Ishikawa (cell line): ENCODE data around the gene DCBLD1.

Source experiments
- CEBPB ChIP-seq: IDR thresholded peaks from 2 replicates; pipeline ENCODE4 v1.6.1; 2012
- CREB1 ChIP-seq: IDR thresholded peaks from 2 replicates; pipeline ENCODE4 v1.6.1; 2012; ENCODE audit warnings: low read depth
- EGR1 ChIP-seq: IDR thresholded peaks from 2 replicates; pipeline ENCODE4 v1.6.1; 2012
- EP300 ChIP-seq: IDR thresholded peaks from 2 replicates; pipeline ENCODE4 v1.6.1; 2012; ENCODE audit warnings: borderline replicate concordance
- FOXM1 ChIP-seq: IDR thresholded peaks from 2 replicates; pipeline ENCODE4 v1.6.1; 2012; ENCODE audit warnings: low read depth, borderline replicate concordance
- NFIC ChIP-seq: IDR thresholded peaks from 2 replicates; pipeline ENCODE4 v1.6.1; 2012
- RAD21 ChIP-seq: IDR thresholded peaks from 2 replicates; pipeline ENCODE4 v1.6.1; 2012; ENCODE audit warnings: low read depth
- TAF1 ChIP-seq: IDR thresholded peaks from 2 replicates; pipeline ENCODE4 v1.6.1; 2012; ENCODE audit warnings: low read depth, mild to moderate bottlenecking
- TCF12 ChIP-seq: IDR thresholded peaks from 2 replicates; pipeline ENCODE4 v1.6.1; 2012; ENCODE audit warnings: low read depth
- TEAD4 ChIP-seq: IDR thresholded peaks from 2 replicates; pipeline ENCODE4 v1.6.1; 2012
- YY1 ChIP-seq: IDR thresholded peaks from 2 replicates; pipeline ENCODE4 v1.6.1; 2012; ENCODE audit warnings: low read depth
- TF ChIP-seq, protein P1 (sequence below): IDR thresholded peaks from 2 replicates; pipeline ENCODE4 v1.6.1; 2012
- TF ChIP-seq, protein P2 (sequence below): IDR thresholded peaks from 2 replicates; pipeline ENCODE4 v1.6.1; 2012; ENCODE audit warnings: low read depth, mild to moderate bottlenecking
- TF ChIP-seq, protein P3 (sequence below): IDR thresholded peaks from 2 replicates; pipeline ENCODE4 v1.6.1; 2012

DCBLD1 gene

DNA sequence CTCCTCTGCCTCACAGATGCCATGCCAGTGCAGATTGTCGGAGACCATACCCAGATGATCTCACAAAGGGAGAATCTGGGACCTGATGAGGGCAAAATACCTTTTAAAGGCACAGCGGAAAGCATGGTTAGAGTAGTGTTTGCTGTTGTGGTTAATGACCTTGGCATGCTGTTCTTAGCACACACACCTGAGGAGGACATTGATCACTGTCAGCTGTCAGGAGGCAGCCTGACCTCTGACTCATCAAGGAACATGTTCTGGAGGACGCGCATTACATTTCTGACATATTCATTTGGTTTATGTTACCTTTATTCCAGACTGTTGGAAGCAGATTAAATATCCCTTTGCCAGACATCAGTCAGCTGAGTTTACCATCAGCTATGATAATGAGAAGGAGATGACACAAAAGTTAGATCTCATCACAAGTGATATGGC is 62.7 kb downstream of the DCBLD1 start:
- no peak for TF ChIP-seq EGR1
- TF ChIP-seq TAF1: no peak
- peak; percentile 36; the same call in 1 of the 2 replicates for TF ChIP-seq EP300
- TF ChIP-seq TEAD4: peak; percentile 65
- TF ChIP-seq, protein P1, sequence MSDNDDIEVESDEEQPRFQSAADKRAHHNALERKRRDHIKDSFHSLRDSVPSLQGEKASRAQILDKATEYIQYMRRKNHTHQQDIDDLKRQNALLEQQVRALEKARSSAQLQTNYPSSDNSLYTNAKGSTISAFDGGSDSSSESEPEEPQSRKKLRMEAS: peak; percentile 52
- TF ChIP-seq CREB1: no peak
- peak; percentile 53 for TF ChIP-seq TCF12

DNA sequence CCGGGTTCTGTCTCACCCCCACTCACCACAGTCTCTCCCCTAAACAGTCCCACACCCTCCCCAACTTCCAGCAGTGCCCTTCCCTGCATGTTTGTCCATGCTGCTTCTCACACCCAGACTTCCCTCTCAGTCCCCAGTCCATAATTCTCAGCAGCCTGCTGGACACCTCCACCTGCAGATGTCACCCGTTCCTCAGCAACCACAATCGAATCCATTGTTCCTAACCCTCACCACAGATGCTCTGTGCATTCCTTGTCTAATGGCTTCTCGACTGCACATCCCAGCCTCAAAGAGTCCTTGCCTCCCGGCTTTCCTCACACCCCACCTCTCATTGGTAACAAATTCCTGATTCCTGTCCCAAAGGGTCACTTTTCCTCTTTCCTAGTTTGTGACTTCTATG is 64.2 kb downstream of the DCBLD1 start:
- TF ChIP-seq YY1 (no peak), EP300 (no peak), FOXM1 (no peak), NFIC (no peak), TAF1 (no peak), EGR1 (no peak), TEAD4 (no peak), CREB1 (no peak), TCF12 (no peak), RAD21 (no peak)
- TF ChIP-seq, protein P2, sequence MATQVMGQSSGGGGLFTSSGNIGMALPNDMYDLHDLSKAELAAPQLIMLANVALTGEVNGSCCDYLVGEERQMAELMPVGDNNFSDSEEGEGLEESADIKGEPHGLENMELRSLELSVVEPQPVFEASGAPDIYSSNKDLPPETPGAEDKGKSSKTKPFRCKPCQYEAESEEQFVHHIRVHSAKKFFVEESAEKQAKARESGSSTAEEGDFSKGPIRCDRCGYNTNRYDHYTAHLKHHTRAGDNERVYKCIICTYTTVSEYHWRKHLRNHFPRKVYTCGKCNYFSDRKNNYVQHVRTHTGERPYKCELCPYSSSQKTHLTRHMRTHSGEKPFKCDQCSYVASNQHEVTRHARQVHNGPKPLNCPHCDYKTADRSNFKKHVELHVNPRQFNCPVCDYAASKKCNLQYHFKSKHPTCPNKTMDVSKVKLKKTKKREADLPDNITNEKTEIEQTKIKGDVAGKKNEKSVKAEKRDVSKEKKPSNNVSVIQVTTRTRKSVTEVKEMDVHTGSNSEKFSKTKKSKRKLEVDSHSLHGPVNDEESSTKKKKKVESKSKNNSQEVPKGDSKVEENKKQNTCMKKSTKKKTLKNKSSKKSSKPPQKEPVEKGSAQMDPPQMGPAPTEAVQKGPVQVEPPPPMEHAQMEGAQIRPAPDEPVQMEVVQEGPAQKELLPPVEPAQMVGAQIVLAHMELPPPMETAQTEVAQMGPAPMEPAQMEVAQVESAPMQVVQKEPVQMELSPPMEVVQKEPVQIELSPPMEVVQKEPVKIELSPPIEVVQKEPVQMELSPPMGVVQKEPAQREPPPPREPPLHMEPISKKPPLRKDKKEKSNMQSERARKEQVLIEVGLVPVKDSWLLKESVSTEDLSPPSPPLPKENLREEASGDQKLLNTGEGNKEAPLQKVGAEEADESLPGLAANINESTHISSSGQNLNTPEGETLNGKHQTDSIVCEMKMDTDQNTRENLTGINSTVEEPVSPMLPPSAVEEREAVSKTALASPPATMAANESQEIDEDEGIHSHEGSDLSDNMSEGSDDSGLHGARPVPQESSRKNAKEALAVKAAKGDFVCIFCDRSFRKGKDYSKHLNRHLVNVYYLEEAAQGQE: no peak

DNA sequence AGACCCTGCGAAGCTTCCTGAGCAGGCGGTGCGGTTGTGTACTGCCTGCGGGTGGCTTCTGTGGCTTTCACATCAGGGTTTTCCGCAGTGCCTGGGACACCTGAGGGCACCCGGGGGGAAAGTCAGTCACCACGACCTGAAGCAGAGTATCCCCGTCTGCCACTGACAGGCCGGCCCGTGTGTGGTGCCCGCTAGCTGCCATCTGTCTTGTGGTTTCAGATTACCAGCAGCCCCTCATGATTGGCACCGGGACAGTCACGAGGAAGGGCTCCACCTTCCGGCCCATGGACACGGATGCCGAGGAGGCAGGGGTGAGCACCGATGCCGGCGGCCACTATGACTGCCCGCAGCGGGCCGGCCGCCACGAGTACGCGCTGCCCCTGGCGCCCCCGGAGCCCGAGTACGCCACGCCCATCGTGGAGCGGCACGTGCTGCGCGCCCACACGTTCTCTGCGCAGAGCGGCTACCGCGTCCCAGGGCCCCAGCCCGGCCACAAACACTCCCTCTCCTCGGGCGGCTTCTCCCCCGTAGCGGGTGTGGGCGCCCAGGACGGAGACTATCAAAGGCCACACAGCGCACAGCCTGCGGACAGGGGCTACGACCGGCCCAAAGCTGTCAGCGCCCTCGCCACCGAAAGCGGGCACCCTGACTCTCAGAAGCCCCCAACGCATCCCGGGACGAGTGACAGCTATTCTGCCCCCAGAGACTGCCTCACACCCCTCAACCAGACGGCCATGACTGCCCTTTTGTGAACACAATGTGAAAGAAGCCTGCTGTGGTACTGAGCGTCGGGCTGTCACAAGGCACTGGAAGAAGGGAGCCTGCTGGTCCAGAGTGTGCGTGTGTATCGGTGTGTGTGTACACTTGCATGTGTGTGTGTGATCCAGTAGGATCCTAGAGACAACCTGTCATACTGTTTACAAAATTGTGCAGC is 65.5 kb downstream of the DCBLD1 start:
- no peak for TF ChIP-seq CEBPB
- TF ChIP-seq EP300: no peak
- no peak for TF ChIP-seq NFIC
- no peak for TF ChIP-seq RAD21
- TF ChIP-seq, protein P3, sequence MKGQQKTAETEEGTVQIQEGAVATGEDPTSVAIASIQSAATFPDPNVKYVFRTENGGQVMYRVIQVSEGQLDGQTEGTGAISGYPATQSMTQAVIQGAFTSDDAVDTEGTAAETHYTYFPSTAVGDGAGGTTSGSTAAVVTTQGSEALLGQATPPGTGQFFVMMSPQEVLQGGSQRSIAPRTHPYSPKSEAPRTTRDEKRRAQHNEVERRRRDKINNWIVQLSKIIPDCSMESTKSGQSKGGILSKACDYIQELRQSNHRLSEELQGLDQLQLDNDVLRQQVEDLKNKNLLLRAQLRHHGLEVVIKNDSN: no peak
- no peak for TF ChIP-seq YY1
- TF ChIP-seq, protein P2: no peak
- TF ChIP-seq, protein P1: no peak
- no peak for TF ChIP-seq FOXM1

DNA sequence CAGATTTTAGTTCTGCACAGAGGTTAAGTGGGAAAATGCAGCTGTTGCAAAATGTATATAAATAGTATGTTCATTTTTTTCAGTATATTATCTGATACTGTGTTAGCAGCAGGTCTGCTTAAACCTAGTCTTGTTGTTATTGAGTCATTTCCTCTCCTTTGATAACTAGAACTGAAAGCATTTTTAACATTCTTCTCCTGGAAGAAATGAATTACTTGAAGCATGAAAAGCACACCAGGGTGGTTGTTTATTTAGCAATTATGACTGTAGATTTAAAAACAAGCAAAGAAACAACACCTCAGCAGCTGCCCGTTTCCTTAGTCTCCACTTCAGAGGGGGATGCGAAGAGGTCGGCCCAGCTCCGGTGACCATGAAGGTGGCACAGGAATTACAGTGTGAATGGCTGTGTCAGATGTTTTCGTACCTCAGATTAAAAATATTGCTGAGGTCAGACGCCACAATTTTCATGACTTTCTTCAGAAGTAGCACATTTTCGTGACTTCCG is 66.4 kb downstream of the DCBLD1 start:
- TF ChIP-seq, protein P1: no peak
- no peak for TF ChIP-seq RAD21
- TF ChIP-seq CEBPB: no peak
- no peak for TF ChIP-seq EP300
- TF ChIP-seq, protein P2: no peak
- no peak; the same call in 1 of the 2 replicates for TF ChIP-seq TEAD4
- TF ChIP-seq, protein P3: no peak
- no peak for TF ChIP-seq FOXM1
- TF ChIP-seq NFIC: no peak
- TF ChIP-seq EGR1: no peak
- no peak for TF ChIP-seq CREB1
